GM12801 (cell line): ENCODE data around the gene SLC12A5.

ENCODE experiments used
- TF ChIP-seq, protein P1 (sequence below): IDR thresholded peaks from one replicate; pipeline ENCODE4 v1.5.1; 2011; ENCODE audit warnings: control low read depth; ENCODE audit not compliant: insufficient read length; ENCODE audit errors: extremely low read depth

The SLC12A5 gene

DNA sequence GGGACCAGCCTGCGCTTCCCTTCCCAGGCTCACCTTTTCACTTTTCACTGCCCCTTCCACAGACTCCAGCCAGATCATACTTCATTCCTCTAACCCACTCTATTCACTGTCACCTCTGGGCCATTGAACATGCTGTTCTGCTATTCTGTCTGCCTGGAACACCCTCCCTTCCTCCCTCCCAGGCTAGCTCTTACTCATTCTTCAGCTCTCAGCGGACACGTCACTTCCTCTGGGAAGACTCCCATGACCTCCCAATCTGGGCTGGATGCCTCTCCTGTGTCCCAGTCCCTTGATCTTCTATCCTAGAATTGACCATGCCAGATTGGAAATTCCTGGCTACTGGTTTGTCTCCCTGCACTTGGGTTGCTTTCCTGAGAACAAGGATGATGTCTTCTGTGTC, 5.0 kb downstream of the SLC12A5 start:
- TF ChIP-seq, protein P1, sequence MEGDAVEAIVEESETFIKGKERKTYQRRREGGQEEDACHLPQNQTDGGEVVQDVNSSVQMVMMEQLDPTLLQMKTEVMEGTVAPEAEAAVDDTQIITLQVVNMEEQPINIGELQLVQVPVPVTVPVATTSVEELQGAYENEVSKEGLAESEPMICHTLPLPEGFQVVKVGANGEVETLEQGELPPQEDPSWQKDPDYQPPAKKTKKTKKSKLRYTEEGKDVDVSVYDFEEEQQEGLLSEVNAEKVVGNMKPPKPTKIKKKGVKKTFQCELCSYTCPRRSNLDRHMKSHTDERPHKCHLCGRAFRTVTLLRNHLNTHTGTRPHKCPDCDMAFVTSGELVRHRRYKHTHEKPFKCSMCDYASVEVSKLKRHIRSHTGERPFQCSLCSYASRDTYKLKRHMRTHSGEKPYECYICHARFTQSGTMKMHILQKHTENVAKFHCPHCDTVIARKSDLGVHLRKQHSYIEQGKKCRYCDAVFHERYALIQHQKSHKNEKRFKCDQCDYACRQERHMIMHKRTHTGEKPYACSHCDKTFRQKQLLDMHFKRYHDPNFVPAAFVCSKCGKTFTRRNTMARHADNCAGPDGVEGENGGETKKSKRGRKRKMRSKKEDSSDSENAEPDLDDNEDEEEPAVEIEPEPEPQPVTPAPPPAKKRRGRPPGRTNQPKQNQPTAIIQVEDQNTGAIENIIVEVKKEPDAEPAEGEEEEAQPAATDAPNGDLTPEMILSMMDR: no peak

DNA sequence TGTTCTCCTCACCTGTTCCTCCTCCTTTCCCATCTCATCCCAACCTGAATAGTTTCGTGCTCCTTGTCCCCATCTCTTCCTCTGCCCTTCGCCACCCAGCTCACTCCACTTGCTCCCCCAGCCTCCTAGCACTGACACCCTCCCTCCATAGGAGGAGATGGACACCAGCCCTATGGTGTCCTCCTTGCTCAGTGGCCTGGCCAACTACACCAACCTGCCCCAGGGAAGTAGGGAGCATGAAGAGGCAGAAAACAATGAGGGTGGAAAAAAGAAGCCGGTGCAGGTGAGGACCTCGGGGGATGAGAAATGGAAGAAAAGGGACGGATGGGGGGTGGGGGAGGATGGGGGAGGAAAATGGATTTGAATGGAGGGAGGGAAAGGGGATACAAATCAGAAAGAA, 6.2 kb downstream of the SLC12A5 start:
- TF ChIP-seq, protein P1: no peak

DNA sequence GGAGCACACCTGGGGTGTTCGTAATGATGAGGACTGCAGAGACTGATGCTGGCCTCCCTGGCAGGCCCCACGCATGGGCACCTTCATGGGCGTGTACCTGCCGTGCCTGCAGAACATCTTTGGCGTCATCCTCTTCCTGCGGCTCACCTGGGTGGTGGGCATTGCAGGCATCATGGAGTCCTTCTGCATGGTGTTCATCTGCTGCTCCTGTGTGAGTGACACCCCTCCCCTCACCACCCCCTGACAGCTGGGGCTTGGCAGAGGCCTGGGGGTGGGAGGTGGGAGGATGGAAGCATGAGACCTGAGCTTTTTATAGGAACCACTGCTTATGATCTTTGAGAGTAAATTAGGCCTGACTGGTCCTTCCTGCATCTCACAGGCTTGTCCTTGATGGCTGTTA, 6.7 kb downstream of the SLC12A5 start:
- TF ChIP-seq, protein P1: no peak

DNA sequence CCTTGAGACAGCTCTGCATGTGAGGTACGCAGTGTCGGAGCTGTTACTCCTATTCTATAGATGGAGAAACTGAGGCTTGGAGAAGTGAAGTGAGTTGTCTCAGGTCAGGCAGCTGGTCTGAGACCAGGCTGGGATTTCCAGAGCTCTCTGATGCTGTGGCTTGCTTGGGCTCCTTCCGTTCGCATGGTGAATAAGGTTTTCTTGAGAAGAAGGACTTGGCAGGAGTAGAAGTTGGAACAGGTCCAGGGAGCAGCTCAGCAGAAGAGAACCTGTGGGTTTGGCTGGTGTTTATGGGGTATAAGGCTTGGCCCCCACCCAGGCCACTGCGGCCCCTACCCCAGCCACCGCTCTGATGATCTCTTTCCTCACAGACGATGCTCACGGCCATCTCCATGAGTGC, 7.4 kb downstream of the SLC12A5 start:
- TF ChIP-seq, protein P1: no peak

DNA sequence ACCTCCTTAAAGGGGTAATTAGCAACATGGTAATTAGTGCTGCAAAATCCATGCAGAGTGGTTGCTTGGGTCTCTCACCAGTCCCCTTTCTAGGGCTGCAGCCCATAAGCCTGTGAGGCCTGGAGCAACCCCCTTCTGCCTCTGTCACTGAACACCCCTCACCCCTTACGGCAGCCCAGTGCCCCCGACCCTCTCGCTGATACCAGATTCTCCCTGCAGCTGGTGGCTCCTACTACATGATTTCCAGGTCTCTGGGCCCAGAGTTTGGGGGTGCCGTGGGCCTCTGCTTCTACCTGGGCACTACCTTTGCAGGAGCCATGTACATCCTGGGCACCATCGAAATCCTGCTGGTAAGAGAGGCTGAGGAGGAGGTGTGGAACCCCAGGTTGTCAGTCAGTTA, 8.0 kb downstream of the SLC12A5 start:
- TF ChIP-seq, protein P1: no peak

DNA sequence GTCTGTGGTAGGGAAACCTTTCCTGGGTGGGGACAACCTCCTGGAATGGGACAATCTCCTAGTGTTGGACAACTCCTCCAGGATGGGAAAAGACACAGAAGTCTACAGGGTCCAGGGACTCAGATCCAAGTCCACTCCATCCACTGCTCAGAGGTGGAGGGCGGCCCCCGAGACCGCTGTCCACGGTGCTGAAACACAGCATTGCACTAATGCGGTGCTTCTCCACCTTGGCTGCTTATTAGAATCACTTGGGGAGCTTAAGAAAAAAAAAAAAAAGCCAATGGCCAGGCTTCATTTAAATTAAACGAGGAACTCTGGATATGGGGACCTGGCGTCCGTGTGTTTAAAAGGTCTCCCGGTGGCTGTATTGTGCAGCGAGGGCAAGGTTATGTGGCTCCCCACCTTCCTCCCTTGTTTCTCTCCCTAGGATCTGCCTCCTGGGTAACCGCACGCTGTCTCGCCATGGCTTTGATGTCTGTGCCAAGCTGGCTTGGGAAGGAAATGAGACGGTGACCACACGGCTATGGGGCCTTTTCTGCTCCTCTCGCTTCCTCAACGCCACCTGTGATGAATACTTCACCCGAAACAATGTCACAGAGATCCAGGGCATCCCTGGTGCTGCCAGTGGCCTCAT, 12.0 kb downstream of the SLC12A5 start:
- TF ChIP-seq, protein P1: no peak

DNA sequence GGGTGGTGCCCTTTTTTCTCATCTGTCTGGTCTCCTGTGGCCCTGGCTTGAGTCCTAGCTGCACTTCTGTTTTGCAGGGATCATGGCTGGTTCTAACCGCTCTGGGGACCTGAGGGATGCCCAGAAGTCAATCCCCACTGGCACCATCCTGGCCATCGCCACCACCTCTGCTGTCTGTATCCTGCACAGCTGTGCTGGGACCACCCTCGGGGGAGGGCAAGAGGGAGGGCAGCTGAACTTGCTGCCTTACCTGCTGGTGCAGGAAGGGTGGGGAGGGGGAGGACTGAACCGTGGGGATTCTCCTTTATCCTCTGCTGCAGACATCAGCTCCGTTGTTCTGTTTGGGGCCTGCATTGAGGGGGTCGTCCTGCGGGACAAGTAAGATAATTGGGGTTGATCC, 14.5 kb downstream of the SLC12A5 start:
- TF ChIP-seq, protein P1: no peak
